GM18951 (cell line): Measurements from ENCODE around the gene DCC.

Source experiments
- POLR2A ChIP-seq: IDR thresholded peaks from 4 replicates; pipeline ENCODE4 v1.6.1; 2011; ENCODE audit warnings: mild to moderate bottlenecking; ENCODE audit not compliant: insufficient read length, insufficient read depth; ENCODE audit errors: extremely low read depth
- in situ Hi-C: fragments of 300-500 bp; cut with MboI; formaldehyde crosslinking; loops from one replicate; pipeline ENCODE4 v1.12.0; 2022; ENCODE audit warnings: low sequenced_read_pairs, mixed read lengths, inconsistent platforms; ENCODE audit not compliant: unreplicated experiment

DCC gene

DNA sequence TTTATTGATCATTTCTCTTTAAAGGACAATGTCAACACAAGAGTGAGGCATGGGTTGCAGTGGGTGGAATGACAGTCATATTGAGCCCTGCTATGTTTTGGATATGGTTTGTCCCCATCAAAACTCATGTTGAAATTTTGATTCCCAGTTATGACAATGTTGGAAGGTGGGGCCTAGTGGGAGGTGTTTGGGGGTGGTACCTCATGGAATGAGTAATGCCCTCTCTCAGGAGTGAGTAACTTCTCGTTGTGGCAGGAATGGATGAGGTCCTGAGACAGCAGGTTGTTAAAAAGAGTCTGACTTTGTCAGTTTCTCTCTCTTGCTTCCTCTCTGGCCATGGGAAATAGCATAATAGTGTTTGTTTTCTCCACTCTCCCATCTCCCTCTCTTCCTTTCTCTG, 345.3 kb downstream of the DCC start:
- TF ChIP-seq POLR2A = no peak
- in situ Hi-C loops = no loop called here

DNA sequence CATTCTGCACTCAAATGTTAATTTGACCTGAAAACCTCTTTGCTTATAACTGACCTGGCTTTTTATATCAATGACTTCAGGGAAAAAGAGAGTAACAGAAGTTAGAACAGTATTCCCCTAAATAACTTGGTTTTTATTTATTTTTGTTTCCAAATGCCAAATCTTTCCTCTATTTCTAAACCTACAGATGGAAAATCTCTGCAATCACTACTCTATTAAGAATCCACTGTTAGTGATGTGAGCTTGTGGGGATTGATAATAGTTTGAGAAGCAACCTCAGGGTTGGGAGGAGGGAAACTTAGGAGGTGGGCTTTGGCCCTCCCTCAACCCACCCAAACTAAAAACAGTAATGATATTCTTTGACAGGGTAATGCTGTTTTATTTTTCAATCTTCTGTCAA, 351.8 kb downstream of the DCC start:
- TF ChIP-seq POLR2A = no peak
- in situ Hi-C loops = no loop called here

DNA sequence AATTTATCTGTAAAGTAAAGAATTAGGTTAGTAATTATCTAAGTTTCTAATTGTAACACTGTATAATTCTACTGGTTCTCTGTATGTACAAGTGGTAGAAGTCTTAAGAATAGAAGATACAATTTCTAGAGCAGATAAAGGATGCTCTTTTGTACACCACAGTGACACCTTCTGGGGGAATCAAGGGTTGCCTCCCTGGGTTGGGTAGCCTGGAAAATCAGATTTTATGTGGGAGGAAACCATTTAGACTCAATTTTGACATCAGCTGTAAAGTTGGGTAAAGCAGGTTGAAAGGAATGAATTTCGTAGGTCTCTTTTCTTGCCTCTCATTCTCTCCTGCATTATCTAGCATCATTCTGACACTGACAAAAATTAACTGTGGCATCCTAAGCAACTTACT, 354.8 kb downstream of the DCC start:
- in situ Hi-C loops = no loop called here
- TF ChIP-seq POLR2A = no peak

DNA sequence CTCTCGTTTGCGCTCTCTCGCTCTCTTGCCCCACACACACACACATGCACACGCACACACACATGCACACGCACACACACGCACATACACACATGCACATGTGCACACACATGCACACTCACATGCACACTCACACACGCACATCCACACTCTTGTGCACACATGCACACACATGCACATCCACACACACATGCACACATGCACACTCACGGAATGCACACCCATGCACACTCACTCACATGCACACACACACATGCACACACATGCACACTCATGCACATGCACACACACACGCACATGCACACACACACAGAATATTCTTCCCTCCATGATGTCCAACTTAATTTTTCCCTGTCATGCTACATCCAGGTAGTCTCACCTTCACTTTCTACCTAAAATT, 360.1 kb downstream of the DCC start:
- no peak for TF ChIP-seq POLR2A
- in situ Hi-C loops = no loop called here

DNA sequence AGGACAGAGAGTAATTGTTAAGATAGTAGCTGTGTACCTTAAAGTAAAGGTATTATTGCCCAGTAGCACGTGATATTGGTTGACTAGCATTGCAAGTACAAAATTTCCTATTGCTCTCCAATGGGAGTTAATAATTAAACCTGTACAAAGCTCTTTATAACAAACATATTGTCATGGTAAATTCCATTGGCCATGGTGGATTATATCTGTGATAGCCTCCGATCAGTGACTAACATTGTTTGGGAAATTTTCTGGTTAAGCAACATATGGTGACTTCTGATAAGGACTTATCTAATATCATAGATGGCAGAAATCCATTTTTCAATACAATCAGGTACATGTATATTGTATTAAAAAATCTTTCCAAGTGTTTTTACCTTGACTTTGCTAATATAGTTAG, 360.8 kb downstream of the DCC start:
- in situ Hi-C loops = no loop called here
- TF ChIP-seq POLR2A = no peak

DNA sequence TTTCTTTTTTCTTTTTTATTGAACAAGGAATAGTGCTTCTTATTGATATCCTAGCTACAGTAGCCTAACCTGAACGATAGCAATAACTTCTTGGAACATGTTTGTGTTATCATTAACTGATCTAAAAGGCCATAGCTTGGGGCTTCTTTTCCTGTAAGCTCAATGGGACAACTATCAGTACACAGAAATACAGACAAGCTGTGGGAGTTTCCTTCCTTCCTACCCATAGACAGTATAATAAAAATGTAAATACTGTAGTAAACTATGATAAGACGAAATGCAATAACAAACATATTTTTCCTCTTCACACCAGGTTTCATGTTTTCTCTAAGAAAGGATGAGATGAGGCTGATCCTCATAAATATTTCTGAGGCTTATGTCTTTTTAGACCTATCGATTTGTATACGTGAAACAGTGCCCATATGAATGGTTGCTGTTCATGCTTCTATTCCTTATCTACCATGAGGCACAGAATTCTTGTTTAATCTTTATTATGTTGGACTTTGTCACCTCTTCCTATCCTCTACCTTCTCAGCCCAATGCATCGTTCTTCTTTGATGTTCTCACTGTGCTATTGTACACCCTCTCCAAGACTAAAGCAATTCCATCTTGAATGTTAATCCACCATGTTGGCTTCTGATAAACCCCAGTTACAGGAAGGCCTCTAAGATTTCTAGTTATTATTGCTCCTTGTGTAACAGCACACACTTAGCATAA, 361.4 kb downstream of the DCC start:
- TF ChIP-seq POLR2A = no peak
- in situ Hi-C loops = no loop called here

DNA sequence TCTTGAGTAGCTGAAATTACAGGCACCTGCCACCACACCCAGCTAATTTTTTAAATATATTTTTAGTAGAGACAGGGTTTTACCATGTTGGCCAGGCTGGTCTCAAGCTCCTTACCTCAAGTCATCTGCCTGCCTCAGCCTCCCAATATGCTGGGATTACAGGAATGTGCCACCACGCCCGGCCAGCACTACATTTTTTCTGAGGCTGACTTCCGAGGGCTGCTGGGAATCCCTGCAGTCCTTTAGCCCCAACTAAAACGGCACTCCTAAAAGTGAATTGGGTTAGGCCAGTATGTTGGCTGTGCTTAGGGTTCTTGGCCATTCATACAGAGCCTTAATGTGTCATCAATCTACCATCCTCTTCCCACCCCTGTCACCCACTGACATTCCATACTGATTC, 375.4 kb downstream of the DCC start:
- no peak for TF ChIP-seq POLR2A
- in situ Hi-C loops = no loop called here

DNA sequence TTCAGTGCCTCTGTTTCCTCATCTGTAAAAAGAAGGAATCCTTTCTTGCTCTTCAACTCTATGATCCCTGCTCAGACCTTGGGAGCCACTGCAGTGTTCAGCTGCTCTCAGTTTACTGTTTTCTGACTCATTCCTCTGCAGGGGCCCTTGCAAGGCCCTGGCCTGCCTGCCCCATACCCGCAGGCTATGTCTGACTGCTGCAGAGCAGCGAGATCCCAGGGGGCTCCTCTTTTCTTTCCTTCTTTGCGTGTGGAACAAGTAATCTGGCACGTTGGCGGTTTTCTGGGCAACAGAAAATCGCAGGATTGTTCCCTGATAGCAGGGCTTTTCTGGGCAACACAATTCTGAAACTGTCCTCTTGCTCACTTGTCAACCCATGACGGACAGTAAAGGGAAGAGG, 376.0 kb downstream of the DCC start:
- in situ Hi-C loops = no loop called here
- no peak for TF ChIP-seq POLR2A

DNA sequence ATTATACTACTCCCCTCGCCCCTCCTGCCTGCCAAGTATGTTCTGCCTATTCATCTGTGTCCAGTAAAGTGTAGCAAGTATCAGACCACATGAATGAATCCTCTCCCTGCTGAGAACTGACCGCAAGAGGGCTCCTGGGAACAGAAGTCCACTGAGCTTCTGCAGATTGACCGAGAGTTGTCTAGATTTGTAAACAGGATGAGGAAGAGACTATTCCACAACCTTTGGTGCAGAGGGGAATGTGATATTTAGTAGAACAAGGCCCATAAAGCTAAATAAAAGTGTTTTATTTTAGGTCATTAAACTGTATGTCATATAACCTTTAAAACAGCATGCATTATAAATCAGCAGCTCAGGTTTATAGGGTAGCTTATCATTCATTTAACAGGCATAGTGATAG, 377.0 kb downstream of the DCC start:
- in situ Hi-C loops = no loop called here
- TF ChIP-seq POLR2A = no peak

DNA sequence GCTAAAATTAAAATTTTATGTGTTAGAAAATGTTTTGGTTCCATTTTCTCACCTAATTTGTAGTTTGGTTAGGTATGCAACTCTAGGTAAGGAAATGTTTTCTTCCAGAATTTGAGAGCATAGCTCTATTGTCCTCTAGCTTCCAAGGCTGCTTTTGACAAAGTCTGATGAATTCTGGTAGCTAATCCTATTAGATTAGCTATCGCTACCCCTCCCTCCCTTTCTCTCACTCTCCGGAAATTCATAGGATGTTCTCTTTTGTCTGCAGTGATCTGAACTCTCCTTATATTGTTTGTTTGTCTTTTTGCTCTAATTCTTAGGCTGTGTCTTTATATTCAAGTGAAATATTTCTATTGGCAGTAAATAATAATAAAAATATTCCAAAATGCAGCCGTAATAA, 382.9 kb downstream of the DCC start:
- no peak for TF ChIP-seq POLR2A
- in situ Hi-C loops = no loop called here

DNA sequence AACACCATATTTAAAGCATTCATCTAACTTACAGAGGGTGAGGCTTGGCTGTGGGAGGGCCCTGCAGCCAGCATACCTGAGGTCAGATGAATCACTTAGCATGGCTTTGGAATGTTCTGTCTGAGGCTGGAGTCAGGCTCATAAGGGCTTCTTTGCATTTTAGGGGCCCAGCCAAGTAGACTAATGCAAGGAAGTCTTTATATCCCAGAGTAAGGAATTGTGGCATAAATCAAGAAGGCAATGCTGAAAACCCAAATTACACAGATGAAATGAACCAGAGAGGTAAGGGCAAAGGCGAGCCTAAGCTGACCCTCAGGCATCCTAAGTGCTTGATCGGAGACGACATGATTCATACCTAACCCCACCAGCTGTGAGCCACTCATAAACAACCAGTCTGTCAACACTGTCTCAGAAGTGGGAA, 383.6 kb downstream of the DCC start:
- TF ChIP-seq POLR2A = no peak
- in situ Hi-C loops = no loop called here

DNA sequence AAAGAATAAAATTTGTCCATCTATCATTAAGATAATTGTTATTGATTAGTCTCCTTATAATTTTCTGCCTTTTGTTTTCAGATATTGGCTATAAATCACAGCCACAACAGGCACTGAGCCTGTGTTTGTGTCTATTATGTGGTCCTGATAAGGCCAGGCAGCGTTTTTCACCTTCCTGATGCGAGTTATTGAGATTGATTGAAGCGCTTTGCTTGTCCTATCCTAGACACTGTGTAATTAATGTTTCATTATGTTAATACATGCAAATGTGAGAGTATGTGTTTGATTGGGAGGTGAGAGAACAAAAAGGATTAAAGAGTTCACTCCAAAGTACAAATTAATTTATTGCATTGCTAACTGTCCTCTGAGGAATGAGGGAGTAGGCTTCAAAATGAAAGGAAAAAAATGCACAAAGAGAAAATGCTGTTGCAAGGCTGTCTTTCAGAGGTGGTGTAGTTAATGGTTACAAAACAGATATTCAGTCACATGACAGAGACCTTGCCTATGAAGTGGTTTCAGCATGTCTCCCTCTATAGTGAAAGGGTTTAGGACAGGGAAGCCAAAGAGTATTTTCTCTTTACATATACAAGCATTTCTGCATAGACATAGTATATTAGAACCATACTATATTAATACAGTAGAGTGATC, 391.1 kb downstream of the DCC start:
- in situ Hi-C loops = no loop called here
- no peak for TF ChIP-seq POLR2A

DNA sequence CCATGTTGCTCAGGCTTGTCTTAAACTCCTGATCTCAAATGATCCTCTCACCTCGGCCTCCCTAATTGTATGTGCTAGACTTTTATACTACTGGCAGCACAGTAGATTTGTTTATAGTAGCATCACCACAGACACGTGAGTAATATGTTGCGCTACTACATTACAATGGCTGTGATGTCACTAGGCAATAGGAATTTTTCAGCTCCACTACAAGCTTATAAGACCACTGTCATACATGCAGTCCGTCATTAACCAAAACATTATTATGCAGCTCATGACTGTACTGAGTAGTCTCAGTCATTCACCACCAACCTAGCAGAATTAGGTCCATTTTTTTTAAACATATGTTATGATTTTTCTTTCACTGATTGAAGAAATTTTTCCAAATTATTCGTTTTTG, 398.9 kb downstream of the DCC start:
- no peak for TF ChIP-seq POLR2A
- in situ Hi-C loops = no loop called here

DNA sequence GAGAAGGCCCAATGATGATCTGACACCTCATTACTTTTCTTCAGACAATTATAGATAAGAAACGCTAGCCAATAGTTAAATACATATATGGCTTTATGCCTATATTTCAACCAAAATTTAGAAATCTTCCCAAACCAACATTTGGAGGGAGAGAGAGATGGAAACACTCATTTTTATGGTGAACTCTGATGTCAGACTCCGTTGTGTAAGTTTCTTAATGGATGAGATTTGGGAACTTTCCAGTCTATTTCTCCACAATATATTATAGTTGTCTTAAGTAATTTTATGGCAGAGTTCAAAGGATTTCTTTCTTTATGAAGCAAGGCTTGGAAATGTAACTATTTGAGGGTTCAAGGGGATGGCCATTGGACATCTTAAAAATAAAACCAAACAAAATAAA, 407.0 kb downstream of the DCC start:
- in situ Hi-C loops = no loop called here
- no peak for TF ChIP-seq POLR2A
